ENCODE data around the gene ZDHHC9.

ZDHHC9 gene

DNA sequence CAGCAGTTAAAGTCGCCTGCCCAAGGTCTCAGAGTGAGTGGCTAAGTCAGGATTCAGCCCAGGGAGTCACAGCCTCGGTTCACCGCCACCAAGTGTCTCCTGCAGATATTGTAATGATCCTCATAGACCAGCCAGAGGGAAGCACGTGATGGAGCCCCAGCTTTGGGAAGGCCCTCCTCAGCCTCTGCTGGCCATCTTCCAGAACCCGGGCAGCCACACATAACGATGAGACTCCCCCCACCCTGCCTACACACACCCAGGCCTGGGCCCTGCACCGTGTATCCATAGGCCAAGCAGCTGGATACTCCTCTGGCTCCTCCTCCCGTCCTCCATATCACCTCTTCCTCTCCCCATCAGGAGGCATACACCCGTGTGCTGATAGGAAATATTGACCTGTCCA lies 83.5 kb downstream of the ZDHHC9 start:
- no peak for DNase-seq

DNA sequence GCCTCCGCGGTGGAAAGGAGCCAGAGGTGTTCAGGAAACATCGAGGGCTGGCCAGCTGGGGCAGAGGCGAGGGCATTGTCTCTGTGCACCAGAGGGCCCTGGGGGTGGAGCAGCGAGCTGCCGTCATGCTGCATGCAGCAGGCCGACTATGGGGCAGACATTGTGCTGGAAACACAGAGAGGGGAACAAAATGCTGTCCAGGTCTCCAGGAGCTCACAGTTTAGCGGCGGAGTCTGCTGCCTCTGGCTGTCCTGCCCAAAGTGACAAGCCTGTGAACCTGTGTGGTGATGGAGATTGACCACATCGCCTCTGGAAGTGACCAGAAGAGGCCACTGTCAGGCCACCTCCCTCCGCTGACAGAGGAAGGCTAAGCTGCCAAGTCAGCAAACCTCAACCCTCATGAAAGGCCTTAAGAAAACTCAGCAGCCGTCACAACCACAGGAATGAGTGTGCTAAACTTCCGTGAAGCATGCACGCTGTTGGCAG lies 84.1 kb downstream of the ZDHHC9 start:
- DNase-seq, result no peak

DNA sequence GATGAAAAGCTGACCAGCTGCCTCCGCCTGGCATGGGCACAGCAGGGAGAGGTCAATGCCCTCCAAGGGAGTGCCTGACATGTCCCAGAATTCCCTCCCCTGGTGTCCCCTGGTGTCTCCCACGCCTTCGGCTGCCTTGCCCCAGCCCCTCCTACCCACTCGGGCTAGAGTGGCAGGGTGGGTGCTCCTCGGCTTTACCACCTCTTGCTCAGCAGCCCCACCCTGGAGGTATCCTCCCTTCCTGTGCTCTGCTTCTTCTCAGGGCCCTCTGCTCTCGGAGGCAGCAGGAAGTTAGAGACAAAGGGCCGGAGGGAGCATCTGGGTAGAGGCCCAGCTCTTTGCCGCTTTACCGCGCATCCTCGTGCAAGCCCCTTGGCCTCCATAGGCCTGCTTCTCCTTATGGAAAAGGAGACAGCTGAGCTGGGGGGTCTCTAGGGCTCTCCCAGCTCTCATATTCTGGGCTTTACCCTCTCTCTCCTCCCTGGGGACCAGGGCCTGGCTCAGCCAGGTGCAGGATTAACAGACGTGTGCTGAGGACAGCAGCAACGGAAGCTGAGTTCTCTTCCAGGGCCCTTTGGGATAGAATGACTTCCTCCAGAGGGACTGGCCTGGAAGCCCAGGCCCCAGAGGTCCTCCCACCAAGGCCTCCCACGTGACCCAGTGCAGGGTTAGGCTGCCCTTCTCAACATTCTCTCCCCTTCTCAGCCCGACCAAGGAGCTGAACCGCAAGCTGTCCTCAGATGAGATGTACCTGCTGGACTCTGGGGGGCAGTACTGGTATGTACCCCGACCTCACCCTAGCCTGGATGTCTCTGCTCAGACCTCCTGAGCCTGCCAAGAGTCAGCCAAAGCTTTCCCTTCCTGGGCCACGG lies 87.7 kb downstream of the ZDHHC9 start:
- DNase-seq, result no peak

DNA sequence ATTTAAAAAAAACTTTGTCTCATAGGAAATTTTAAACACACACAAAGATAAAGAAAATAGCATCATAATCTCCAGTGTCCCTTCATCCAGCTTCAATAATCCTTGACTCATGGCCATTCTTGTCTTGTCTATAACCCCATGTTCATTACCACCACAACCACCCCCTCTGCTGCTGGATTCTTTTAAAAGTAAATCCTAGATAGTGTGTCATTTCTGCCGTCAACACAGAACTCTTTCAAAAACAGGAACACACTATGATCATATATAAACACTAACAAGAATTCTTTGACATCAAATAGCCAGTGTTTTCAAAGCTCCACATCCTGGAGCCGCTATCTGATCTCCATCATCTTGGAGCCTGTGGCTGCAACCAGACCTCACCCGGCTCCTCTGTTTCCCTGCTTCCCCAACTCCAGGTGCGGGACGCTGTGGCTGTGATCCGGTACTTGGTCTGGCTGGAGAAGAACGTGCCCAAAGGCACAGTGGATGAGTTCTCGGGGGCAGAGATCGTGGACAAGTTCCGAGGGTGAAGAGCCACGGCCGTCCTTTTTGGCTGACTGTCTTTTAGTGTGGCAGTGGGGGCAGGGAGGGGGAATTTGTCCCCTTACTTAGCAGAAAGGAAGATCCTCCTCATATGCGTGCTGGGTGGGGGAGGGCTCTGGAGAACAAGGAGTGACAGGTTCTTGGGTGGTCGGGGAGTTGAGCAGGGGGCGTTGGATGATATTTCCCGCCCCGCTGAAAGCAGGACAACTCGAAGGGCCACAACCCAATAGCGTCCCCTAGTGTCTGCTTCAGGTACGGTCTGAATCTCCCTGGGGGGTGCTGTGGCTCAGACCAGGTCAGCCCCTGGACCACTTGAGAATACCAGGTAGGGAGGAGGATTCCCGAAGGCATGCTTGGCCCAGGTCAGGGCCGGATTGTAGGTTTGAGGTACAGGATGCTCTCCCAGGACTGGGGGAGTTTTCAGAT lies 89.3 kb downstream of the ZDHHC9 start:
- no peak for DNase-seq

Measured in NCI-H510A (cell line).